Right lobe of liver (tissue), 4 donors: Measurements from ENCODE around the gene RCE1.

Source experiments
- CTCF ChIP-seq, 4 donors: fragments of 200-600 bp in 3 of 4; fragments of 450-650 bp in 1 of 4; IDR thresholded peaks; one replicate each; pipeline versions ENCODE4 v1.5.1 to v1.8.0; 2016 to 2022; ENCODE audit warnings: antibody characterized with exemption in 4 of 4, mild to moderate bottlenecking in 2 of 4
- POLR2A ChIP-seq: fragments of 450-650 bp; IDR thresholded peaks from one replicate; pipeline ENCODE4 v1.6.1; 2017; ENCODE audit warnings: antibody characterized with exemption, mild to moderate bottlenecking
- donor health status: DM: no; HTN: no; CAD: no.
- donor health status: DM: no; HTN: no; CAD: no.
- donor health status: DM: no; HTN: yes; CAD: no.

- no peak for TF ChIP-seq POLR2A
- no peak for TF ChIP-seq CTCF (IDR thresholded peaks at IDR 0.05)
These were observed 19.4 kb downstream of the RCE1 start for GRCh38 chr11:66862559-66863037.
